NCI-H2196 (cell line): ENCODE data around the gene BMP7.

ENCODE experiments used
- DNase-seq: peaks from one replicate; lab custom pipeline; 2025; ENCODE audit not compliant: unreplicated experiment; lab: John Stamatoyannopoulos, UW

BMP7 gene

DNA sequence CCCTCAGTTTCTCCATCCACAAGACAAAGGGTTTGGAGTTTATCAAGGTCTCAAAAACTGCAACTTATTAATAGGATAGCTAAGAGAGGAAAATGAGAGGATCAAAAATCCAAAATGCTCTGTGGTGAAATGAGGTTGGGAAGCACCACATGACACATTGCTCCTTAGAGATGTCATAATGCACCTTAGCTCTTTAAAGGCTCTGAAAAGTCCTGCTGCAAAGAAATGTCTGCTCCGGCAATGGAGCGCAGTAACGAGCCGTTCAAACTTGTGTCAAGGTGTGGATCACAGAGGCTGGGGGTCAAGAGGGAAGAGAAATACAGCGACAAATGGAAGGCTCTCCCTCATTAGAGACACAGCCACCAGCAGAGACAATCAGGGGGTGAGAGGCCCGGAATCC lies 53.1 kb downstream of the BMP7 start:
- DNase-seq: no peak

DNA sequence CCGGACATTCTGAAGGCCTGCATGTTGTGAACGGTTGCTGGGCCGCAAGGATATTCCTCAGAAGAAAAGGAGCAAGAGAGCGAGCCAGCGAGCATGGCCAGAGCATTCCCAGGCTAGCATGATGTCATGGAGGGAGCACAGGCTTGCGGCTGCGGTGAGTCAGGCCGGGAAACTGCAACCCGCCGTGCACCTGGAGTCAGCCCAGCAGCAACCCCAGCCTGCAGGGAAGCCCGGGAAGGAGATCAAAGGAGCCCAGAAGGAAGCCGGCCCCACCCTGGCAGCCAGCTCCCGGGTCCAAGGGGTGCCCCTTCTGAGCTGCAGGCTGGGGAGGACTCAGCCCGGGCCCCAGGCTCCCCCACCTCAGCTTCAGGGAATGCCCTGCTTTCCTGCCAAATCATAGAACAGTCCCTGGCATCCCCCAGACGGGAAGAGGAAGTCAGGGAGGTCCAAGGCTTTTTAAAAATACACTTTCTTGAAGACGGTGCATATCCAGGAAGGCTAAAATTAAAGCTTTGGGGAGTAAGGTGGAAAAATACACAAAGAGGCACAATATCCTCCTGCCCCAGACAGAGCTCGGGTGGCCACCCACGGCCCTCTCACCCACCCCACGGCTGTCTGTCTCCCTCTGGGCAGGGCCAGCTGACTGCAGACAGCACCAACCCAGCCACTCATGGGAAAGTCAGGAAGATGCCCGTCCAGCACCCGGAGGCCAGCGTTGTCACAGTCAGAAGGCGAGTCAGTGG lies 53.7 kb downstream of the BMP7 start:
- peak; percentile 15 for DNase-seq

DNA sequence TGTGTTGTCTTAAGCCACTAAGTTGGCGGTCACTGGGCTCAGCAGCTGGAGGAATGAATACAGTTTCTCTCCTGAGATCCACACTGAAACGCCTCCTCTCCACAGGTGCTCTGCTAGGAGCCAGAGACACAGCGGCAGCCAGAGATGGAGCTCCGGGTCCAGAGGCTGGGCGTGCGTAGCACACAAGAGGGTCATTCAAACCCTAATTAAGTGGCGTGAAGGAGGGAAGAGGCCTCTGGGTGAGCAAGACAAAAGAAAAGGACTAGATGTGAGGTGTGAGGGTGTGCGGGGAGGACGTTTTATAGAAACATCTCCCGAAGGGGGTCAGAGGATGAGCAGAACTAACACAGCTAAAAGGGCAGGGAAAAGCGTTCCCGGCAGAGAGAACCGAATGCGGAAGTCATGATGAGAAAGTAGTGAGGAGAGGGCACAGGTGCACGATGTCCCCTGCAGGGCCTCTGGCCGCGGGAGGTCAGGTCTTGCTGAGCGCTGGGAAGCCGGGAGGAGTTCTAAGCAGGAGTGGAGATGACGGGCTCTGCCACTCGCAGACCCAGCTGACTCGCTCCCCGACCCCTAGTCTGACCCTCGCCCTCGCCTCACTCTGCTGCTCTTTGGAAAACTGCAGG lies 54.4 kb downstream of the BMP7 start:
- no peak for DNase-seq

DNA sequence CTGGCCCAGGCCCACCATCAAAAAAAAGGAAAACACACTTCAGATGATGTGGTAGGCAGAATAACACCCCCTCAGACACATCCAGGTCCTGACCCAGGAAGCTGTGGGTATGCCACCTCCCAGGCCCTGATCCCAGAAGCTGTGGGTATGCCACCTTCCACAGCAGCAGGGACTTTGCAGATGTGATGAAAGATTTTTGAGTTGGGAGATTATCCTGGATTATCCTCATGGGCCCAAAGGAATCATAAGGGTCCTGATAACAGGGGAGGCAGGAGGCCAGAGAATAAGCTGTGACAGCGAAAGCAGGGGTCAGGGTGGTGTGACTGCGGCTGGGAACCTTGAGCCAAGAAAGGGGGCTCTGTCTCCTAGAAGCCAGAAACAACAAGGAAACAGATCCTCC lies 55.0 kb downstream of the BMP7 start:
- DNase-seq: no peak

DNA sequence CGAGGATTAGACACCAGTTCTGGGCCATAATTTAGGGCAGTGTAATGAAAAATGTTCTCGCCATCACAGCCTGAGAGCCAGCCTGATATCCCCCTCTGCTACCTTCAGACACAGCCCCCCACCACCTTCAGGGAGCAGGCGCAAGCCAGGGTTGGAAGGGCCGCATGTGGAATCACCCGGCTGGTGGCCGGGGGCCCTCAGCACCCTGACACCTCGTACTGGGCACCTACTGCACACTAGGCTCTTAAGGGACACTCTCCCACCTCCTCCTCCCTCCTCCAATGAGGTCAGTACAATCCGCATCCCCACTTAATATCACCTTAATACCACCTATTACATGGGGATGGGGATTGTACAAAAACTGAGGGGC lies 55.5 kb downstream of the BMP7 start:
- no peak for DNase-seq

DNA sequence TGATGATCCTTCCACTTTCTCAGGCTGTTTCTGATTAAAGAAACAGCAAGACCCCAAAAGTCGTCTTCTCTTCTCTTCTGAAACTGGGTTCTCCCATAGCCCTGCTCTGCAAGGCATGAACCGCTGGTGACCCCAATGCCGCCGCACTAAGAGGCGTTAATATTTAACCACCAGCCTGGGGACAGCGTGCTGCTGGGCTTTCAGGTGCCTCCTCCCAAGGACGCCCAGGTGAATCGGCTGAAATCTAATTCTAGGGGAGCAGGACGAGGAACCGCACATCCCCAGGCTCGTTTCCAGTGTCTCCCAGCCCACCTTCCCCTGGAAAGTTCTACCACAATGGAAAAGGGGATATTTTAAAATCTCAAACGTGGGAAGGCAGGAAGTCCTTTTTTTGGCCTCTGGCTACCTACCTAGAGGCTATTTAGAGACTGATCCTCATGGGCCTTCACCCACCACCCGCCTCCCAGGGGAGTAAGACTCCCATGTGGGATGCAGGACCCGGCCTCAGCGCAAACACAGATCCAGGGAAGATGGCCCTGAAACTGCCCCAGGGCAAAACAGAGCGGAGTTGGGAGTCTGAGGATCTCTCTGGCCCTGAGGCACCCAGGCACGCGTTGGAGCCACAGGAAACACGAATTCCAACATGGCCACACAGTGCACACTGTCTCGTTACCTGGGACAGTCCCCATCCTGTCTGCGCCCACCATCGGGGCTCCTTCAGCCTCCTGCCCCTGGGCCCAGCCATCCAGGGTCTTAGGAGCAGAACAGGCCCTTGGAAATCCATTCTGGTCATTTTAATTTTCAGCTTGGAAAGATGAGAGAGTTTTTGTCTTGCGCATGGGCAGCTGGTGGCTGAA lies 56.2 kb downstream of the BMP7 start:
- DNase-seq: no peak

DNA sequence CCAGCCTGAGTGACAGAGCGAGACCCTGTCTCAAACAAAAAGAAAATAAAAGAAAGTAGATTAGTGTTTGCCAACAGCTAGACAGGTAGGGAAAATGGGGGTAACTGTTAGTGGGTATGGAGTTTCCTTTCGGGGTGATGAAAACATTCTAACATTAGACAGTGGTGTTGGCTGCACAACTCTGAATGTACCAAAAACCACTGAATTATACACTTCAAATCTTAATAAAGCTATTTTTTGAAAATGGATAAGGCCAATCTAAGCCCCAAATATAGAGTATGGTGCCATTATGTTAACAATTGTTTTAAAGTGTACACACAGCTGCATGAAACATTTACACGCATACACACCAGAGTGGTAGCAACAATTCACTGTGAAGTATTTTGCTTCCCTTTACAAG lies 57.0 kb downstream of the BMP7 start:
- DNase-seq: no peak

DNA sequence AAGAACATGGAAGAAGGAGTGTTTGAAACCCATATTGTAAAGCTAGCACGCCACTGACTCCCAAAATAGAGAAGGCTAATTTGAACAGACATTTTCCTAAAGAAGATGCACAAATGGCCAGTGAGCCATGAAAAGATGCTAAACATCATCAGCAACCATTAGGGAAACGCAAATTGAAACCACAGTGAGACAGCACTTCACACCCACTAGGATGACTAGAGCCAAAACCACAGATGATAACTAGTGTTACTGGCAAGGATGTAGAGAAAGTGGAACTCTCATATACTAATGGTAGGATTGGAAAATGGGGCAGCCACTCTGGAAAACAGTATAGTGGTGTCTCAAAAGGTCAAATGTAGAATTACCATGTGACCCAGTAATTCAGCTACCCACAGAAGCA lies 58.2 kb downstream of the BMP7 start:
- DNase-seq: no peak

DNA sequence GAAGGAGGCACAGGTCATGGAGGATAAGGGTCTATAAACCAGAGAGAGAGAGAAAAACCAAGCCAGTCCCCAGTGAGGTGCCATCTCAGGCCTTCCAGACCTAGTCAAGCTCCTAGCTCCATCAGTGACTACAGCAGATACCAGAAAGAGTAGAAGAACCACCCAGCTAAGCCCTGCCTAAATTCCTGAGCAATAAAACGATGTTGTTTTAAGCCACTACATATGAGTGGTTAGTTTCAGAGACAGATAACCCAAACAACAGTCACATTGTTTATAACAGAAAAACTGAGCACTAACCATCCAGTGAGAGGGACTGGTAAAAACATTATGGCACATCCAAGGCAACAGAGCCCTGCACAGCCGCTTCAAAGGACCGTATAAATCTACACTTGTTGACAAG lies 59.2 kb downstream of the BMP7 start:
- no peak for DNase-seq

DNA sequence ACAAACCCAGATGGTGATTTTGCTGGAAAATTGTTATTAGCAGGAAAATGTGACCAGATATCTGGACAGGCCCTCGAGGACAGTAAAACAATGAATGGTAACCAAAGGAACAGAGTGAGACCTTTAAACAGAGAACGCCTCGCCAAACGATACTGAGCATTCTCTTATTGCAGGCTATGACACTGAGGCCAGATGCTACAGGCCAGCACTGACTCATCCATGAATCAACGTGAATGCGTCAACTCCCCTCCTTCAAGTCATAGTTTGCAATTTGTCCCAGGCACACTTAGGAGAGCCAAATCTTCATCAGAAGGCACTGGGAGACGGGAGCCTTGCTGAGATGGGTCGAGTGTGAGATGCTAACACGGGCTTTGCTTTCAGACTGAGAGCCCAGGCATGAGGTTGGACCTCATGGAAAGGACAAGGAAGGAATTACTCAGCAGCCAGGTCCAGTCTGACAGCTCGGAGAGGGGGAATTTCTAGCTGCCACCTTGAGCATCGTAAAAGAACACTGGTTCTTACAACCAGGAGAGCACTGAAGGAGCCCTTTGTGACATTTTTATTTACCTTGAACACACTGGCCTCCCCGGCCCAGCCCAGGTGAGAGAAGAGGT lies 60.7 kb downstream of the BMP7 start:
- DNase-seq: no peak

DNA sequence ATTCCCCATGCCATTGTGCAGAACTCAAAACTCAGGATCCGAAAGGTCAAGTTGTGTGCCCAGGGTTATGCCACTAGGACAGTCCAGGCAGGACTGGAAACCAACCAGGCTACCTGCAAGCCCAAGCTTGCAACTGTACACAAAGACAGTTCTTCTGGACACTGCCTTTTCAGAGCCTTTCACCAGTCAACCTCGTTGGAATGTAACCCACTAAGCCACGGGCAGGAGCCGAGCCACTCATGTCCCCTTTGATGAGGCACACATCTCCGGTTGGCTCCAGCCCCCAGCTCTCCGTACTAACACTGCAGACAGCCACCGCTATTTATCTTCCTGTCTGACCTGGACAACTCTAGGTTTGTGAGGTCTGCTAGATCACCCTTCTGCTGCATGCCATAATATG lies 62.5 kb downstream of the BMP7 start:
- no peak for DNase-seq

DNA sequence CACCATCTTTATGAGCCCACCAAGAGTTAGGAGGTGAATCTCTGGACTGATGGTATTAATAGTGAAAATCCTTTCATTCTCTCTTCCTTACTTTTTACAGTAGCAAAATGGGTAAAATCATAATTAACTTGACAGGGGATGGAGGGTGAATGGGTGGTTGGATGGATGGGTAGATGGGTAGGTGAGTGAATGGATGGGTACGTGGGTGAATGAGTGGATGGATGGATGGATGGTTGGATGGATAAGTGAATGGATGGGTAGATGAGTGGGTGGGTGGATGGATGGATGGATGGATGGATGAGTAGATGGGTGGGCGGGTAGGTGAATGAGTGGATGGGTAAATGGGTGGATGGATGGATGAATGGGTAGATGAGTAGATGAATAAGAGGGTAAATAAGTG lies 63.2 kb downstream of the BMP7 start:
- DNase-seq: no peak

DNA sequence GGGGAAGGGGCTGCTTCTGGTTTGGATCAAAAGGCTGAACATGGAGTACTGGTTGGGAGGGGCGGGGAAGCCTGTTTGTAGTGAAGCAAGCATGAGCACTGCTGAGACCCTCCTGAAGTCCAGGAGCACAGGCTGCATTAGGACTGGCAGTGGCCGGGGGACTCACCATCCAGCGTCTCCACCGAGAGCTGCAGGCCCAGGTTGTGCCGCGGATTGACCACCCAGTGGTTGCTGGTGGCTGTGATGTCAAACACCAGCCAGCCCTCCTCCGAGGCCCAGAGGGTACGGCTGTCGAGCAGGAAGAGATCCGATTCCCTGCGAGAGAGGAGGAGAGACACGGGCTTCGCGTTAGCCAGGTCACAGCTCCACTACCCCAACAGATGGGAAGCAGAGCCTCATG lies 64.1 kb downstream of the BMP7 start:
- no peak for DNase-seq

DNA sequence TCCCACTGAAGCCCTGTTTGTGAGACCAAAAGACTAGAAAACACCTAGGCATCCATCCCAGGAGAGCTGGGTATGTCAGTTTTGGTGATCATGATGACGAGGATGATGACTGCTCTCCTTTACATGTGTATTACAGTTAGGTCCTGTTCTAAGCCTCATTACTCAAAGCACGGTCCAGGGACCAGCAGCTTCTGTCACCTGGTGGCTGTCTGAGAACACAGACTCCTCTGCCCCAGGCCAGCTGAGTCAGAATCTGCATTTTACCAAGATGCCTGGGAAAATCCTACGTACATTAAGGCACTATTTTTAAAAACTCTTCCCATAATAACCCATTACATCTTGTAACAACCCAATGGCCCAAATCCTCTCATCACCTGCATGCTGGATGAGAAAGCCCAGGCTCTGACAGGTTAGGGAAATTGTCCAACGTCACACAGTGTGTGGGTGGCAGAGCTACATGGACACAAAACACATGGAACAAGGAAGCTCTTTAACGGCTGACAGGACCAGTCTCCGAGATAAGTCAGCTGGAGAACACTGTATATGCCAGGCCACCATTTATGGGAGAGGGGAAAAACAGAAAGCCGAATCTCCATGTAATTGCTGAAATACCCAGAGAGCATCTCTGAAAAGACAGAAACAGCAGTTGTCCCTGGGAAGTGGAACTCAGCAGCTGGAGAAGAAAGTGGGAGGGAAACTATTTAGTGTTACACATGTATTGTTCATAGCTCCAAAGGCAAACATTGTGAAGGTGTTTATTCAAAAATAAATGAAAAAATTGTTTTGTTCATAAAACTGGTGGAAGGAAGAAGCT lies 65.4 kb downstream of the BMP7 start:
- no peak for DNase-seq

DNA sequence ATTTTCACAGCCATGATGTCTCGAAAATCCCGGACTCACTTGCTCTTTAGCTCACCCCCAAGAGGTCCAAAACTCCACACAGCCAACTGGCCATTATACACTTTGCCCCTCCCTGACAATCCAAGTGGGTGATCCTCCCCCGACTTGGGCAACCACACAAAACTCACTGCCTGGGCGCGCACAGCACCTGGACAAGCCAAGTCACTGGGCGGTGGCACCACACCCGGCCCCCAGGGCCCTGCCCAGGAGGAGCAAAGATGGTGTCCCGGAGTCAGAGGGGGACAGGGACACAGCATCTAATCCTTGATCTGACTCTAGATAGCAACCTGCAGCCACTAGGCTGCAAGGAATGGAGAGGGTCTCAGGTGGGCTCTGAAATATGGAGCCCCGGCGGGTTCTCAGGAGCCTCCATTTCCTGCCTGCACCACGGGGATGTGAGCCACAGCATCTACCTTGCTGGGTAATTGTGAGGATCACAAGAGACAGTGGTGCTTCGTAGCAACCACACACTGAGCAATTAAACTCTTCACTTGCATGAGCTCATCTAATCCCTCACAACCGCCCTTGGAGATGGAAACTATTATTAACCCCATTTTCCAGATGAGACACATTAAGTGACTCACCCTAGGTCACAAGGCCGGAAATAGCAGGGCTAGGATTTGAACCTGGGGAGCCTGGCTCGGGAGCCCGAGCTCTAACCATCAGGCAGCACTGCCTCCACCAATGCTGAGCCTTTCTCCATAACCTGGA lies 66.6 kb downstream of the BMP7 start:
- DNase-seq: no peak

DNA sequence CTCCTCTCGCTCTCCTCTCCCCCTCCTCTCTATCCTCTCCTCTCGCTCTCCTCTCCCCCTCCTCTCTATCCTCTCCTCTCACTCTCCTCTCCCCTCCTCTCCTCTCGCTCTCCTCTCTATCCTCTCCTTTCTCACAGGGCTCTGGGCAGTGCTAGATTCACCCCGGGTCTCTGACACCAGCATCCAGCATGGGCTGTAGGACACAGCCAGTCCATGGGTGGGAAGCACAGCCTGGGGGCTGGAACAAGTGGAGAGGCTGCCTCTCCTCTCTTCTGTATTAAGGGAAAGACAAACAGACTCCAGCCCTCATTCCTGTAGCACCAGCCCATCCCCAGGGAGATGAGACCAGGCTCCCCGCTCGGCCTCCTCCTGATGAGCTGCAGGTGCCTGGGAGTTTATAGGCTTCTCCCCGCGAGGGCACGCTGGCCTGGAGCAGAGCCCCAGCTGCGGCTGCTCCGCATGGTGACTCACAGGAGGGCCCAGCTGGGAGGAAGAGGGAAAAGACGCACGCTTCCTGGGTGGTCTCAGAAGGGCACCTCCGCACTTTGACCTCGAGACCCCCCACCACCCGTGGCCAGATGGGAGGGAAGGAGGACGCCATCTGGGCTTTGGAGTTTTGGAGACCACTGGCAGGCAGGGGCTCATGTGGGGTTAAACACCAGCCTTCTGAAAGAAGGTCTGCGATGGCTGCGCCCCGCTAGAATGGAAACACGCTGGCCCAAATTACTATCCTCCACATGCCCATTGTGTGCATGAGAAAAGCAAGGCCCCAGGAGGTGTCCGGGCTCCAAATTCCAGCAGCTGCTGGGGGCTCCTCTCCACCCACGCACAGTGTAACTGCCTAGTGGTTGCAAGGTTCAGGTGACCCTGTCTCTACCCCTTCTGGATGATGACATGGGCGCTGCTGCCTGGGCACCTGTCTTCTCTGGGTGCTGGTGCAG lies 68.0 kb downstream of the BMP7 start:
- no peak for DNase-seq

DNA sequence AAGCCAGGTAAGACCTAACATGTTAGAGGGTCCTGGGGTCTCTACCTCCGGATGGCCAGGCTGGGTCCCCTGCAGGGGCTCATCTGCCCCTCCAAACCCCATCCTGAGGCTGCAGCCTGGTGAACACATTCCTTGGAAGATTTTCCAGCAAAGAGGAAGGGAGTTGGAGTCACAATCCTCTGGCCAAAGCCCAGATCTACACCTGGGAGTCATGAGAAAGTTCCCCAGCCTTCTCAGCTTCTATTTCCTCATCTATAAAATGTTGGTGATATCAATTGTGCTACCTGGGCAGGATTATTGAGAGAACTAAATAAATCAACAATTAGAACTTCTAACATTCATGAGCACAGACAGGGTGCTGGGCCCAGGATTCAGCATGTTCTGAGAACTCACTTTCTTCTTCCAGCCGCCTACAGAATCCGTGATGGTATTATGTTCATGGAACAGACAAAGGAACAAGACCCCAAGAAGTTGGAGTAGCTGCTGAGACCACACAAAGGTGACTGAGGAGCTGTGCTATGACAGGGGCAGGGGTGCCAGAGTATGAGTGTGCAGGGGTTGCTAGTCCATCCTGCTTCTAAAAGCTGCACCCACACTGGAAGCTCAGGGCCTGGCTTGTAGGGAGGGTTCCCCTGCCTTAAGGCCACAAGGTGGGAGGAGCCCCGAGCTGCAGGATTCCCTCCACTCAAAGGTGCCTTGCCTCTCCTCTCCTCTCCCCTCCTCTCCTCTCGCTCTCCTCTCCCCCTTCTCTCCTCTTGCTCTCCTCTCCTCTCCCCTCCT lies 68.9 kb downstream of the BMP7 start:
- no peak for DNase-seq

DNA sequence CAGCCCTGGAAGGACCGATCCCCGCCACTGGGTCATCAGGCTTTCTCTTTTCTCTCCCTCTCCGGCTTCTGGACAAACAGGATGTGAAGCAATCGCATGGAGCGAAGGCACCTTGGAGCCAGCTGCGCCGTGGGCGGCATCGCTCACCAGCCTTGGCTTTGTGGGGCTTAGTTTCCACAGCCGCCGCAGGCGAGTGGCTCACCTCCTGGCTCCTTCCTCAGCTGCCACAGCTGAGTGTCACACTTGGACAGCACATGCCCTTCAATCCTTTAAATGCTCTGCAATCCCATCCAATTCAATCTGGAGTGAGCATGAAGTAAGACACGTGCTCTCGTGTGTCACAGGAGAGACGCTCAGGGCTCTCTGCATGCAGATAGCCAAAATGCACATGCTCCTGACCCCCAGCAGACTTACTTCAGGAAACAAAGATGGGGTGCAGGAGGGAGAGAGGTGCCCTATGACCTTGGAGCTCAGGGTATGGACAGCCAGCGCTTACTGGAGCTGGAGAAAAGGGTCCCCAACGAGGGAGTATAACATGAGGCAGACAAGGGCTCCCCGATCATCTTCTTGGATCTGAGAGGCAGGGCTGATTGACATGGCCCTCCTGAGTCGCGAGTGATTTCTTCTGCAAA lies 70.9 kb downstream of the BMP7 start:
- no peak for DNase-seq
